ENCODE measurements around the gene SETD2.

DNA sequence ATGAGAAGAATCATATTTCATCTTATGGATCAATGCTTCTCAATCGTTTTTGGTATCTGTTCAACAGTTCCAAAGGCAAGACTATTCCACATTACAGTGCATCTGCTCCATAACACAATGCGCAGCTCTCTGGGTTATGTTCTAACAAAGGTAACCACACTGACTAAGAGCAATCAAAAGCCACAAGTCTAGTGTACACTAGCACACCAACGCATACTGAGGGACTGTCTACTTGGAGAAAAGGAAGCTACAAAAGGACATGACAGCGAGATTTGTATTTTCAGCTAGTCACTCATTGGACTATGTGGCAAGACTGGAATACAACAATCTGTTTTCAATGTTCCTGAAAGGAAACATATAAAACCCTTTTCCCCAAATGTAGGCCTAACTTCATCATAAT, 35.8 kb downstream of the SETD2 start:
- TF ChIP-seq POLR2A (IDR thresholded peaks at IDR 0.05) (no peak), EP300 (IDR thresholded peaks at IDR 0.05) (no peak)
